NCI-H128 (cell line): ENCODE data around the gene NKAIN4.
"Not testable (repeated sequence)": the region's sequence is repeated elsewhere in the genome, so short reads cannot be mapped to it uniquely, and the experiment has no call there.

Experiments used
- DNase-seq: peaks from one replicate; lab custom pipeline; 2025; ENCODE audit not compliant: unreplicated experiment; lab: John Stamatoyannopoulos, UW

NKAIN4 gene

DNA sequence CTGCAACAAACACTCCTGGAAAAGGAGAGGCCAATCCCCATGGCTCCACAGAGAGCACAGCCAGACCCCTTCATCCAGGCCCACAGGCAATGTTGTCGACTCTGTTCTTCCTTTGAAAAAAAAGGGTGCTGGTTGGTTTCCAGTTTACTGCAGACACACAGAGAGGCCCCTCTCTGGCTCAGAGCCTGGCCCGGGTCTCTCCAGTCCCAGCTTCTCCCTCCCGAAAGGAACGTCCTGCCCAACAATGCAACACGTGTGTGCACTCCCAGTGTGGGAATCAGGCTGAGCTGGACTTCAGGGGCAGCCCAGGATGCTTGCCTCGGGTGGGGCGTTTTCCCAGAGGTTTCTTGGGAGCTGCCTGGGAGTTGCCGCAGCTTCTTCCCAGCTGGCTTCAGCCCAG lies 4.5 kb upstream of the NKAIN4 start:
- DNase-seq: no peak

- no peak for DNase-seq
Measured at GRCh38 chr20:63257629-63258028, 3.4 kb upstream of the NKAIN4 start.

GRCh38 chr20:63256954-63257353 lies 2.7 kb upstream of the NKAIN4 start:
- no peak for DNase-seq

DNA sequence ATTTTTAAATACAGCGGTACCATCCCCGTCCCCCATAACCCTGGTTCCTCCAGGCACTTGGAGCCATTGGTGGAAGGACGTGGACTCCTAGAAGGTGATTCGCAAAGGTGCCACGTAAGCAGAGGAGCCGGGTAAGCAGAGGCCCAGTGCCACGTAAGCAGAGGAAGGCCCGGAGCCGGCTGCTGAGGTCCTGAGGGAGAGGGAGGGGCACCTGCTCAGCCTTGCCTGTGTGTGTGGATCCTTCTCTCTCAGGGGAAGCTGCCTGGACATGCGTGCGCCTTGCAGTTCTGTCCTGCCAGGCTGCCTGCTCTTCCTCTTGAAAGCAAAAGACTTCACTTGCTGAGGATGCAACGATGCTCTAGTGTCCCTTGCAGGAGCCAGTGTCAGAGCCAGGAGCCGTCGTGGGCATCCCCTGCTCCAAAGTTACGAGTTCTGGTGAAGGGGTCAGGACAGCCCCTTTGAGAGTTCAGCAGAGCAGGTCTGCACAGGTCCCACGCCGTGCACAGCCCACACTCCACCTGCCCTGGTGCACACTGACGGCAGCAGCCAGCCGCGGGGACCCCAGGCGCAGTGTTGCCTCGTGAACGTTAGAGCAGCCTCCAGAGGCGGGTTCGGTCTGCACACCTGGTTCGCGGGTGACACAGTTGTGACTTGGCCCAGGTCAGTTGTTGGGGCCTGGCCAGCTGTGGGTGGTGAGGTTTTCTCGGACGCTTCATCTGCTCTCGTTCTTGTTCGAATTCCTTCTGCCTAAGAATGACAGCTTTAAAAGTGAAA lies 1.9 kb upstream of the NKAIN4 start:
- DNase-seq: no peak

- no peak for DNase-seq
Measured at GRCh38 chr20:63254606-63255384, 532 bp upstream of the NKAIN4 start.

DNA sequence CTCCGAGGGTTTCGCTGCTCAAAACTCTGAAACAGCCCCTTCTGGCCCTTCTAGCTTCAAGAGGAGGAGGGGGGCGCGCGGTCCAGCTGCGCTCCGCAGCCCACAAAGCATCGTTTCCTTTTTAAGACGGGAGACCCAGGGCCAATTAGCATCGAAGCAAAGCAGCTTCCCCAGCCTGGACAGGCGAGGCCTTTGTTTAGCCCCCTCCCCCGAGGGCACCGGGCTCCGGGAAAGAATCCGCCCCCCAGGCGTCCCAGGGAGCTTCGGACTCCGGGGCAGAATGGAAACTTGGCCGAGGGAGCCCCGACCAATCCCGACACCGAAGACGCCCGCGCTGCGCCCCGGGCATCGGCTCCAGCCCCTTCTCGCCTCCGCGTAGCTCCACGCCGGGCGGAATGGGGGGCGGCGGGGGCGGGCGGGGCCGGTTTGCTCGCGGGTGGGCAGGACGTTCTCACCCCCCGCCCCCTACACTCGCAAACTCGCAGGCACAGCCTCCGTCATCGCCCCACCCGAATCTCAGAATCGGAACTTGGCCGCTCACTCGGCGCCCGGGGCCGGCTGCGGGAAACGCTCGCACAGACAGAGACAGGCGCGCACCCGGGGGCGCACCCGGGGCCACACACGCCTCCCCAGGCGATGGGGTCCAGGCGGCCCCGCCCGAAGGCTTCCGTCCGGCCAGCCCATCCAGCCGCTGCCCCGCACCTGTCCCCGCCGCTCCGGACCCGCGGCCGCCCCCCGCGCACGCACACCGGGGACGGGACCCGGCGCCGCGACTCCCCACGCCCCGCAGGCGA lies 628 bp downstream of the NKAIN4 start:
- no peak for DNase-seq

DNA sequence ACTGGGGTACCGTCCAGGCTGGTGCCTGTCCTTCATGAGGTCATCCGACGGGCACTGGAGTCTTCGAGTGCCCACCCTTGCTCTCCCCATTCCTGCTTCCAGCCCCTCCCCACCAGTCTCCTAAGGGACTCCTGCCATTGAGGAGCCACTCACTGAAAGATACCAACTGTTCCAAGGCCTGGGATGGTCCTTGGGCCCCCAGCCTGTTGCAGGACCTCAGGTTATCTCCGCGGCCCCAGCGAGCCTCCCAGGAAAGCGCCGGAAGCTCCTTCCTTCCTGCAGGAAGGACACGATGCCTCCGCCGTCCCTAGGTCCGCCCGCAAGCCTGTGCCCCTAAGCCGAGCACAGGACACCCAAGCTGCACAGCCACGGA lies 1.2 kb downstream of the NKAIN4 start:
- DNase-seq: no peak

DNA sequence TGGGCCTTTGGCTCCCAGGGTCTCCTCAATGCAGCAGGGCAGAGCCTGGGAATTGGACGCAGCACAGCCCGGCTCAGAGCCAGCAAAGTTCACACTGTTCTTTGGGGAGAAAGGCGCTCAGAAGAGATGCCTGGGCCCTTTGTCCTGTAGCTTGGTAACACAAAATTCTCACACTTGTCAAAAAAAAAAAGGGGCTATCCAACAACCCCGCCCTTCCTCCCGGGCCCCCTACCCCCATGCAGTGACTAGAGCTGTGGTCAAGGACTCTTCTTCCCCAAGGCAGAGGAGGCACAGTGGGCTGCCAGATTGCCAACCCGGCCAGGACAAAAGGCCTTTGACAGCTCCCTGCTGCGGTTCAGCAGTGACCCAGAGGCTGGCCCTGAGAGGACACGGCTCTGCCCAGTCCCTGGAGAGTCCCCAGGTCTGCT lies 2.0 kb downstream of the NKAIN4 start:
- no peak for DNase-seq

DNA sequence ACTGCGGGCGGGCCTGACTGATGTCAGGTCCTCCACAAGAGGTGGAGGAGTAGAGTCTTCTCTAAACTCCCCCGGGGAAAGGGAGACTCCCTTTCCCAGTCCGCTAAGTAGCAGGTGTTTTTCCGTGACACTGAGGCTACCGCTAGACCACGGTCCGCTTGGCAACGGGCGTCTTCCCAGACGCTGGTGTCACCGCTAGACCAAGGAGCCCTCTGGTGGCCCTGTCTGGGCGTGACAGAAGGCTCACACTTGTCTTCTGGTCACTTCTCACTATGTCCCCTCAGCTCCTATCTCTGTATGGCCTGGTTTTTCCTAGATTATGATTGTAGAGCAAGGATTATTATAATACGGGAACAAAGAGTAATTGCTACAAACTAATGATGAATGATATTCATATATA lies 2.9 kb downstream of the NKAIN4 start:
- not testable (repeated sequence) for DNase-seq

- no peak for DNase-seq
Measured at GRCh38 chr20:63249891-63250290, 4.4 kb downstream of the NKAIN4 start.

- no peak for DNase-seq
Measured at GRCh38 chr20:63248835-63249591, 5.2 kb downstream of the NKAIN4 start.

DNA sequence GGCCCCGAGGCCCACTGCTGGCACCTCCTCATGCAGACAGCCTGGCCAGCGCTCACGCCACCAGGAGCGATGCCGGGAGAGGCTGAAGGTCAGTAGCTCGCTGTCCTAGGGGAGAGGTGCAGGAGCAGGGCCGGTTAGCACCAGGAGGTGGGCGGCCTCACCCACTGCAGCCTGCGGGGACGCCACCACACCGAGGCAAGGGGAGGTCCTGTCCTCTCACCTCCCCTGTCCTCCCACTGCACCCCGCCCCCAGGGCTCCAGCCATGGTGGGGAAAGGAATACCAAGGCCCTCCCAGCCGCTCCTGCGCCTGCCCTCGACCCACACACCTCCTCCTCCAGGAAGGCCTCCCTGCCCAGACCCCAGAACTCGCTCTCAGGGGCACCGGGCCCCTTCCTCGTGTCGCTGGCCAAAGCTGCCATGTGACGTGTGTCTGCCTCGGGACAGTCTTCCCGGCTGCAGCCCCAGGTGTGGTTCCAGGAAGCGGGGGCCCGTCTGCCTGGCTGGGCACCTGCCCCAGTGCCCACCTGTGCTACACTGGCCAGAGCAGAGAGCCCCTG lies 6.5 kb downstream of the NKAIN4 start:
- no peak for DNase-seq

- DNase-seq: no peak
Measured at GRCh38 chr20:63246490-63247288, 7.6 kb downstream of the NKAIN4 start.

- no peak for DNase-seq
Measured at GRCh38 chr20:63244468-63244867, 9.8 kb downstream of the NKAIN4 start.

- DNase-seq: no peak
Measured at GRCh38 chr20:63243604-63244247, 10.5 kb downstream of the NKAIN4 start.

GRCh38 chr20:63242736-63243135 lies 11.5 kb downstream of the NKAIN4 start:
- DNase-seq: no peak

DNA sequence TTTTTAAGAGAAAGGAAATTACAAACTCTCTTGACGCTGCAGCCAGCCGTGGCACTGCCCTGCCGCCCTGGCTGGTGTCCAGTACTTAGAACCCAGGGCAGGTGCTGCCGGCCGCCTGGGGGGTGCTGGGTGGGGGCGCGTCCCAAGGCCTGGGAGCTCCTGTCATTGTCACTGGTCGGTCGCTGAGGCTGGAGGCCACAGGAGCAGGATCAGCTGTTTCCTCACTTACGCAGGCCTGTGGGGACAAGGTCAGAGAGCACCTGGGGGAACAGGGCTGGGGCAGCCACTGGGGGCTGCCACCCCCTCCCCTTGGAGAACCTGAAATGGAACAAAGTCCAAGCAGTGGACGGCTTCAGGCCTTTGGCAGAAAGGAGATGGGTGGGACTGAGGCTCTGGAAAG lies 13.0 kb downstream of the NKAIN4 start:
- no peak for DNase-seq

GRCh38 chr20:63240004-63240403 lies 14.3 kb downstream of the NKAIN4 start:
- DNase-seq: no peak

GRCh38 chr20:63239431-63239830 lies 14.8 kb downstream of the NKAIN4 start:
- DNase-seq: no peak
